Omental fat pad (tissue), 4 donors: ENCODE measurements around the gene PM20D2. TPM values are rescaled to one million over a fixed set of nuclear protein-coding genes. Genes with fewer than 3 reads are reported as not detected.
"Not testable (repeated sequence)": the region's sequence is repeated elsewhere in the genome, so short reads cannot be mapped to it uniquely, and the experiment has no call there.

ENCODE experiments used
- ATAC-seq: fragments of 150-250 bp; one replicate; pipeline ENCODE4 v1.9.1; 2016; ENCODE audit warnings: mild to moderate bottlenecking, moderate library complexity; ENCODE audit not compliant: low FRiP score
- DNase-seq: peaks from one replicate; pipeline ENCODE4 v3.0.0-alpha.2; 2019; ENCODE audit warnings: low spot score
- total RNA-seq, 4 donors: library from RNA; depleted of rRNA; stranded (reverse); fragments of >200 nt; gene quantifications; one replicate each; pipeline ENCODE4 v1.1.0, GENCODE V29; 2016
- TF ChIP-seq, protein P1 (sequence below), 3 donors: fragments of 450-650 bp; IDR thresholded peaks; one replicate each; pipeline ENCODE4 v1.5.1; 2016 to 2017; ENCODE audit warnings: antibody characterized with exemption in 3 of 3, mild to moderate bottlenecking in 3 of 3, moderate library complexity in 2 of 3

PM20D2 gene
- total RNA-seq, 4 donors from 2014 or later, result 7.1 to 13.5 (median 10.1) TPM

DNA sequence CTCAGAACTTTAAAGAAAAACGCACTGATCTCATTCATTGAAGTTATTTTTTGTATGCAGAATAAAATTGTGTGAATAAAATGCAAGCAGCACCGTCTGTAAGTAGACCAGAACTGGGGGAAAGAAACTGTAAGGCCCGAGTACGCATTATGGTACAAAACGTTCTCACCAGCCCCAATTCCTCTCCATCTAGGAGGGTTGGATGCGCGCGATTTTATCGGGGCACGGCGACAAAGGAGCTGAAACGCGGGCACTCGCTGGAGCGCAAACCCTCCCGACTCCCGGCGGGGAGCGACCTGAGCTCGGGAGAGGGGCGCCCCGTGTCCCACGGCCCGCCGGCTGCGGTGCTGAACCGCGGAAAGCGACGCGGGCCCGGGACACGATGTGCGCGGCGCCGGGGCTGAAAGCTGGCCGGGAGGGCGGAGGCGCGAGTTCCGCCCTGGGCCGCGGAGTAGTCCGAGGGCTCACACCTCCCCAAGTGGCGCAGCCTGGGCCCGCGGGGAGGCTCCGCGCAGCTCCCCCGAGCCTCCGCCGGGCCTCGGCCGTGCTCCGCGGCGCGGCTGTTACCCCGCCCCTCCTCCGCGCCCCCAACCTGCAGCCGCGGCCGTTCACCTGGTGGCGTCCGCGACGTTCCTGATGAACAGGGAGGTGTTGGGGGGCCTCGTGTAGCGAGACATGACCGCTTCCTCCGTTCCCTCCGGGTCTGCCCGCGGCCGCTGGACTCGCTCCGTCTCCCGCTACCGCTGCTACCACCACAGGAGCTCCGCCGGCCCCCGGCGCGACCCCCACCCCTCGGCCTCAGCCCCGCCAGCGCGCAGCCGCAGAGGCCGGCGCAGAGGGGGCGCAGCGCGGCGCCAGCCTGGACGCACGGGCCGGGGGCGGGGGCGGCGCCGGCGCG lies 28.4 kb upstream of the PM20D2 start, which contains the start of gene SRSF12:
Gene SRSF12 (minus strand): TSS at position 861 of the 898 bp plus-strand sequence. CDS start 184 bp downstream, at position 677.
- TF ChIP-seq, protein P1, sequence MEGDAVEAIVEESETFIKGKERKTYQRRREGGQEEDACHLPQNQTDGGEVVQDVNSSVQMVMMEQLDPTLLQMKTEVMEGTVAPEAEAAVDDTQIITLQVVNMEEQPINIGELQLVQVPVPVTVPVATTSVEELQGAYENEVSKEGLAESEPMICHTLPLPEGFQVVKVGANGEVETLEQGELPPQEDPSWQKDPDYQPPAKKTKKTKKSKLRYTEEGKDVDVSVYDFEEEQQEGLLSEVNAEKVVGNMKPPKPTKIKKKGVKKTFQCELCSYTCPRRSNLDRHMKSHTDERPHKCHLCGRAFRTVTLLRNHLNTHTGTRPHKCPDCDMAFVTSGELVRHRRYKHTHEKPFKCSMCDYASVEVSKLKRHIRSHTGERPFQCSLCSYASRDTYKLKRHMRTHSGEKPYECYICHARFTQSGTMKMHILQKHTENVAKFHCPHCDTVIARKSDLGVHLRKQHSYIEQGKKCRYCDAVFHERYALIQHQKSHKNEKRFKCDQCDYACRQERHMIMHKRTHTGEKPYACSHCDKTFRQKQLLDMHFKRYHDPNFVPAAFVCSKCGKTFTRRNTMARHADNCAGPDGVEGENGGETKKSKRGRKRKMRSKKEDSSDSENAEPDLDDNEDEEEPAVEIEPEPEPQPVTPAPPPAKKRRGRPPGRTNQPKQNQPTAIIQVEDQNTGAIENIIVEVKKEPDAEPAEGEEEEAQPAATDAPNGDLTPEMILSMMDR (IDR thresholded peaks at IDR 0.05), result no peak
- DNase-seq (no peak), ATAC-seq (peak; percentile 82)

GRCh38 chr6:89118931-89119330 lies 26.9 kb upstream of the PM20D2 start:
- DNase-seq, result no peak
- TF ChIP-seq, protein P1 (IDR thresholded peaks at IDR 0.05), result no peak
- ATAC-seq, result no peak

DNA sequence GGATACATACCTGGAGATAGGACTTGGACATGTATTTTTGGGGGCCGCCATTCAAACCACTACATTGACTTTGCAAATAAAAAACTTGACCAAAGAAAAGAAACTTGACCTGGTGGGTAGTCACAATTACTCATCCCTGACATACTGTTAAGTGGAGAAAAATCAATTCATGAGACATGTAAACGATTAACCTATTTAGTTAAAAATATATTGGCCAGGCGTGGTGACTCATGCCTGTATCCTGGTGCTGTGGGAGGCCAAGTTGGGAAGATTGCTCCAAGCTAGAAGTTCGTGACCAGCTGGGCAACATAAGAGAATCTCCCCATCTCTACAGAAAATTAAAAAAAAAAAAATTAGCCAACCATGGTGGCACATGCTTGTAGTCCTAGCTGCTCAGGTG lies 25.5 kb upstream of the PM20D2 start:
- TF ChIP-seq, protein P1 (IDR thresholded peaks at IDR 0.05), result no peak
- ATAC-seq, result no peak
- DNase-seq, result no peak

DNA sequence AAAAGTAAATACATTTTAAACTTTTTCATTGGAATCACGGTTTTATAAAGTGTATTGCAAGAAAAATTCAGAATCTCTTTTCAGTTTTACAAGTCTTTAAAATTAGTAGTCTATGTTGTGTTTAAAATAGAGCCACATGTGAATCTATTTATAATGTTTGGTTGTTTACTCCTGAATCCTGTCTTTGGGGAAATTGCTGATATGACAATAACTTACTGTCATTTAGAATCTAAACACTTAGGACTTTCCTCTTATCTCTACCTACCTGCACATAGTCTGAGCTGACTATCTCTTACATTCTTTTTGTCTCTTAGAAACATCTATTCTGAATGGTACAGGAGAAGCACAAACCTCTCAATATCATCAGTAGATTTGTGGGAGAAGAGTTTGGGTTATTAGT lies 23.9 kb upstream of the PM20D2 start:
- ATAC-seq (no peak), DNase-seq (no peak)
- TF ChIP-seq, protein P1 (IDR thresholded peaks at IDR 0.05), result no peak

GRCh38 chr6:89122625-89123024 lies 23.2 kb upstream of the PM20D2 start:
- ATAC-seq (no peak), DNase-seq (no peak)

GRCh38 chr6:89128256-89128671 lies 17.6 kb upstream of the PM20D2 start:
- DNase-seq, ATAC-seq: not testable (repeated sequence)

More at GRCh38 chr6:89122625-89123024, 23.2 kb upstream of the PM20D2 start:
- TF ChIP-seq, protein P1 (IDR thresholded peaks at IDR 0.05), result no peak

GRCh38 chr6:89131599-89131998 lies 14.3 kb upstream of the PM20D2 start:
- DNase-seq (no peak), ATAC-seq (no peak)
- TF ChIP-seq, protein P1 (IDR thresholded peaks at IDR 0.05), result no peak
